Astrocyte of the hippocampus (primary cell): Measurements from ENCODE around the gene ZNF816.
"Not testable (repeated sequence)": the region's sequence is repeated elsewhere in the genome, so short reads cannot be mapped to it uniquely, and the experiment has no call there.

Source experiments
- DNase-seq: peaks from one replicate; pipeline ENCODE4 v3.0.0; 2011; ENCODE audit warnings: low read depth, low spot score

The ZNF816 gene

DNA sequence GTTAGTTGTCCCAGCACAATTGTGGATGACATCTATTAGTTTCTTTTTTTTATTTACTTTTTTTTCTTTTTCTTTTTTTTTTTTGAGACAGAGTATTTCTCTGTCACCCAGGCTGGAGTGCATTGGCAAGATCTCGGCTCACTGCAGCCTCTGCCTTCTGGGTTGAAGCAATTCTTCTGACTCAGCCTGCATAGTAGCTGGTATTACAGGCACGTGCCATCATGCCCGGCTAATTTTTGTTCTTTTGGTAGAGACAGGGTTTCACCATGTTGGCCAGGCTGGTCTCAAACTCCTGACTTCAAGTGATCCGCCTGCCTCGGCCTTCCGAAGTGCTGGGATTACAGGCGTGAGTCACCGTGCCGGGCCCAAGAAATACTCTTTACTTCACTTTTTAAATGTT lies 38.0 kb downstream of the ZNF816 start:
- DNase-seq, result not testable (repeated sequence)

GRCh38 chr19:52923778-52924593 lies 38.7 kb downstream of the ZNF816 start:
- no peak for DNase-seq

GRCh38 chr19:52922841-52923777 lies 39.6 kb downstream of the ZNF816 start, which contains the start of gene ZNF888:
Gene ZNF888, minus strand, starts transcription at chr19:52923428. Its CDS starts 5,555 bp downstream, at chr19:52917873.
- DNase-seq, result peak; percentile 90

- DNase-seq, result no peak
Measured at GRCh38 chr19:52917531-52917930, 45.1 kb downstream of the ZNF816 start.

- no peak for DNase-seq
Measured at GRCh38 chr19:52910648-52911047, 52.0 kb downstream of the ZNF816 start.

DNA sequence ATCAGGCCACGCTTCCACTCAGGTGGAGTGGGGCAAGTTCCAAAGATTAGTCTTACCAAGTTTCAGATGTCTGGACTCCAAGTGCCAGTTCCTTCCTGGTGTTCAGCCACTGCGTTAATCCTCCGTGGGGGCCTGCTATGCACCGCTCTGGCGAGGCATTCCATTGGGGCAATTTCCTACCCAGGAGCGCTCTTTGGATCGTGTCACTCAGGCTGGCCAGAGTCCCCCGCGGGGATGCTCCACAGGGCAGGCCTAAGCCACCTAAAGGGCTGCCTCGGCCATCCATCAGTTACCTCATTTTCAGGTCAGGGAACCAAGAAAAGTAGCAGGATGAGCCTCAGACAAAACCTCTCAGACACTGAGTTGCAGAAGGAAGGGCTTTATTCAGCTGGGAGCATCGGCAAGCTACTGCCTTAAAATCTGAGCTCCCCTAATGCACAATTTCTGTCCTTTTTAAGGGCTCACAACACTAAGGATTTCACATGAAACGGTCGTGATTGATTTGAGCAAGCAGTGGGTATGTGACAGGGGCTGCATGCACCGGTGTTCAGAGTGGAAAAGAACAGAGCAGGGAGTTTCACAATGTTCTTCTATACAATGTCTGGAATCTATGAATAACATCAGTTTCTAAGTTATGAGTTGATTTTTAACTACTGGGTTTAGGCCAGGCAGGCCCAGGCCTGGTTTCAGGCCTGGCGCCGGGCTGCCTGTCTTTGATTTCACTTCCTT lies 58.5 kb downstream of the ZNF816 start:
- DNase-seq, result not testable (repeated sequence)

DNA sequence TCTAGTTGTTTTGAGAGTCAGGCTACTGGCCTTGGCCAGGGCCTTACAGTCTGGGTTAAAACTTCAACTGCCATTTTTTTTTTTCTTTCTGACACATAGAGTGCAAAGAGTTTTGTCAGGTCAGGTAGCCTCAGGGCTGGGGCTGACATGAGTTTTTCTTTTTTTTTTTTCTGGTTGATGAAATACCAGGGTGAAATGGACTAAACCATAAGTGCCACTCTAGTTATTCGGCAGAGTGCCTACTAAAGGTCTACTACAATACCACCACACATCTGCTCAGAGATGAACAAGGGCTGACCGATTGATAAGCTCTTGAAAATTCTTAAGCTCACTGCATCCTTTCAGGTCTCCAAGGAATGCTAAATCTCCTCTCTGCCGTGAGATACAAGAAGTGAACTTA lies 60.8 kb downstream of the ZNF816 start:
- no peak for DNase-seq
